ENCODE measurements around the gene HSPA9. TPM values are rescaled to one million over a fixed set of nuclear protein-coding genes. Genes with fewer than 3 reads are reported as not detected.
A peak's percentile ranks its signal among the peaks of the same experiment; 100 is the strongest.

The HSPA9 gene
- total and polyA plus RNA-seq, 2 experiments from 2014 or later, result 213 to 292 TPM

GRCh38 chr5:138536215-138536614, 39.0 kb downstream of the HSPA9 start:
- Histone ChIP-seq H3K27ac (peak overlapping the region; percentile 80), H3K27me3 (no peaks in the 10 kb centered on the region), H3K36me3 (no peaks in the 10 kb centered on the region), H3K4me1 (ENCODE audit: low read depth) (peaks cover 38% of the 10 kb centered on the region), H3K9me3 (ENCODE audit: low read depth) (no peaks in the 10 kb centered on the region), H3K4me3 (no peak overlapping the region)
- no peak for DNase-seq (ENCODE audit: low read depth in 1 of 2, low spot score in 1 of 2)
- no peak for TF ChIP-seq CTCF (IDR thresholded peaks at IDR 0.05; ENCODE audit: low read depth, low read length)

GRCh38 chr5:138533973-138534941, 40.9 kb downstream of the HSPA9 start:
- no peak for DNase-seq (ENCODE audit: low read depth in 1 of 2, low spot score in 1 of 2)
- TF ChIP-seq CTCF (IDR thresholded peaks at IDR 0.05; ENCODE audit: low read depth, low read length), result no peak
- no peaks in the 10 kb centered on the region for H3K27me3 ChIP-seq
- peaks cover 22% of the 10 kb centered on the region for H3K4me1 ChIP-seq (ENCODE audit: low read depth)
- no peaks in the 10 kb centered on the region for H3K36me3 ChIP-seq
- H3K9me3 ChIP-seq (ENCODE audit: low read depth), result no peaks in the 10 kb centered on the region
- no peak overlapping the region for H3K4me3 ChIP-seq
- no peak overlapping the region for H3K27ac ChIP-seq

- H3K9me3 ChIP-seq (ENCODE audit: low read depth), result no peaks in the 10 kb centered on the region
- H3K4me3 ChIP-seq, result no peak overlapping the region
- DNase-seq (ENCODE audit: low read depth in 1 of 2, low spot score in 1 of 2), result no peak
- no peaks in the 10 kb centered on the region for H3K36me3 ChIP-seq
- no peaks in the 10 kb centered on the region for H3K27me3 ChIP-seq
- H3K27ac ChIP-seq, result peak overlapping the region; percentile 78
- TF ChIP-seq CTCF (IDR thresholded peaks at IDR 0.05; ENCODE audit: low read depth, low read length), result no peak
- peaks cover 13% of the 10 kb centered on the region for H3K4me1 ChIP-seq (ENCODE audit: low read depth)
Observed at GRCh38 chr5:138529812-138530211, 45.4 kb downstream of the HSPA9 start.

- H3K27ac ChIP-seq, result peak overlapping the region; percentile 78
- TF ChIP-seq CTCF (IDR thresholded peaks at IDR 0.05; ENCODE audit: low read depth, low read length), result no peak
Observed at GRCh38 chr5:138528744-138529469, 46.3 kb downstream of the HSPA9 start.

GRCh38 chr5:138528208-138528607, 47.0 kb downstream of the HSPA9 start:
- Histone ChIP-seq H3K27me3 (no peaks in the 10 kb centered on the region), H3K36me3 (no peaks in the 10 kb centered on the region), H3K9me3 (ENCODE audit: low read depth) (no peaks in the 10 kb centered on the region), H3K27ac (peak overlapping the region; percentile 78), H3K4me3 (no peak overlapping the region), H3K4me1 (ENCODE audit: low read depth) (peaks cover 13% of the 10 kb centered on the region)
- no peak for DNase-seq (ENCODE audit: low read depth in 1 of 2, low spot score in 1 of 2)
- no peak for TF ChIP-seq CTCF (IDR thresholded peaks at IDR 0.05; ENCODE audit: low read depth, low read length)

More at GRCh38 chr5:138528744-138529469, 46.3 kb downstream of the HSPA9 start:
- H3K4me1 ChIP-seq (ENCODE audit: low read depth), result peaks cover 13% of the 10 kb centered on the region
- H3K9me3 ChIP-seq (ENCODE audit: low read depth), result no peaks in the 10 kb centered on the region
- H3K27me3 ChIP-seq, result no peaks in the 10 kb centered on the region
- DNase-seq (ENCODE audit: low read depth in 1 of 2, low spot score in 1 of 2), result no peak
- H3K4me3 ChIP-seq, result no peak overlapping the region
- H3K36me3 ChIP-seq, result no peaks in the 10 kb centered on the region

All from cardiac muscle cell (in vitro differentiated cells and primary cell).